ENCODE data around the gene ATP5F1D.
"Not testable (repeated sequence)": the region's sequence is repeated elsewhere in the genome, so short reads cannot be mapped to it uniquely, and the experiment has no call there.

ATP5F1D gene

GRCh38 chr19:1241417-1242095 lies at the start of gene ATP5F1D:
TSS of gene ATP5F1D (plus strand) at chr19:1241751. CDS start at chr19:1241851, 100 bp downstream.
- peak; percentile 95 for DNase-seq (ENCODE audit: low read depth)

DNA sequence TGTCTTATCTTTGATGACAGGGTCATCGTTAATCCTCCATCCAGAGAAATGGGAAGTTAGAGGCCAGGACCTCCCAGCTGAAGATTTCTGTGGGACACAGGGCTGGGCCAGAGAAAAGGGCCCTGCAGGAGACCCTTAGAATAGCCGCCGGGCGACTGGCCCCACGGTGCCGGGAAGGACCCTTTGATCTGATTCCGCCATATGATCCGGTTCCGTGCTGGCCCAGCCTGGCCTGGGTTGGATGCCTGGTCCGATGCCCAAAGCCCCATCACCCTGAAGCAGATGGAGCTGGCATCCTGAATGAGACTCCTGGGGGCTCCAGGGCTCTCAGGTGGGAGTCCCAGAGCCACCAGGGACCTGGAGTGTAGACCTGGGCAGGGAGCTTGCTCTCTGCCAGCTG lies 42.0 kb upstream of the ATP5F1D start:
- no peak for DNase-seq (ENCODE audit: low read depth)

DNA sequence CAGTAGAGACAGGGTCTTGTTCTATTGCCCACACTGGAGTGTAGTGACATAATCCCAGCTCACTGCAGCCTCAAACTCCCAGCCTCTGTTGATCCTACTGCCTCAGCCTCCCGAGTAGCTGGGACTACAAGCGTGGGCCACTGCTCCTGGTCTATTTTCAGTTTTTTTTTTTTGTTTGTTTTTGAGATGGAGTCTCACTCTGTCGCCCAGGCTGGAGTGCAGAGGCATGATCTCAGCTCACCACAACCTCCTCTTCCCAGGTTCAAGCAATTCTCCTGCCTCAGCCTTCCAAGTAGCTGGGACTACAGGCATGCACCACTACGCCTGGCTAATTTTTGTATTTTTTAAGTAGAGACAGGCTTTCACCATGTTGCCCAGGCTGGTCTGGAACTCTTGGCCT lies 40.9 kb upstream of the ATP5F1D start:
- not testable (repeated sequence) for DNase-seq (ENCODE audit: low read depth)

DNA sequence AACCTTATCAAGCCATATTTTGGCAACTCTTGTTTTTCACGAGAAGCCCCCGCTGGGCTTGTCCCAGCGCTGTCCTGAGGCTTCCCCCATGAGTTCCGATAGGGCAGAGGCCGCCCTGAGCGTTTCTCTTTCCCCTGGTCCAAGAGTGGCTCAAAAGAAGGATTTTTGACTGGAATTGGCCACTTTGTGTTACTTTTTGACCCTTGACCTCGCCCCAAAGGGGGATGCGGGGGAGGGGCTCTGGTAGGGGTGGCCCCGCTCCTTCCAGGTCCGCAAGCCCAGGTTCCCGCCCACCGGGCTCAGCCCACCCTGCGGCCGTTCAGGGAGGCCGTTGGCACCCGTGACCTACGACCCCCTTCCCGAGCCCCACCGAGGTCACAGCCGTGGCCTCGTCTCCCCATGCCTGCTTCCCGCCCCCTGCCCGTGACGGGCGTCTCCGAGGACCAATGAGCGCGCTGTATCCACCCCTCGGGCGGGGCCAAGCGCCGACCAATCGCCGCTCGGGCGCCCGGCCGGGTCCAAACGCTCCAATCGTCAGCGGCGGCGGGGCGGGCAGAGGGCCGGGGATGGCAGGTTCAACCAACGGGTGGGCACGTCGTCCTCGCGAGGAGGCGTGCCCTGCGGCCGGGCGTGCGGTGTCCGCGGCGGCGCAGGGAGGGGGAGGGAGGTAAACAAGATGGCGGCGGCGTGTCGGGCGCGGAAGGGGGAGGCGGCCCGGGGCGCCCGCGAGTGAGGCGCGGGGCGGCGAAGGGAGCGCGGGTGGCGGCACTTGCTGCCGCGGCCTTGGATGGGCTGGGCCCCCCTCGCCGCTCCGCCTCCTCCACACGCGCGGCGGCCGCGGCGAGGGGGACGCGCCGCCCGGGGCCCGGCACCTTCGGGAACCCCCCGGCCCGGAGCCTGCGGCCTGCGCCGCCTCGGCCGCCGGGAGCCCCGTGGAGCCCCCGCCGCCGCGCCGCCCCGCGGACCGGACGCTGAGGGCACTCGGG lies 36.1 kb upstream of the ATP5F1D start, which contains the start of gene STK11:
TSS of gene STK11 (plus strand) at position 665 of the 986 bp plus-strand sequence. CDS start 1,136 bp downstream, outside the sequence.
- DNase-seq (ENCODE audit: low read depth): peak; percentile 94

DNA sequence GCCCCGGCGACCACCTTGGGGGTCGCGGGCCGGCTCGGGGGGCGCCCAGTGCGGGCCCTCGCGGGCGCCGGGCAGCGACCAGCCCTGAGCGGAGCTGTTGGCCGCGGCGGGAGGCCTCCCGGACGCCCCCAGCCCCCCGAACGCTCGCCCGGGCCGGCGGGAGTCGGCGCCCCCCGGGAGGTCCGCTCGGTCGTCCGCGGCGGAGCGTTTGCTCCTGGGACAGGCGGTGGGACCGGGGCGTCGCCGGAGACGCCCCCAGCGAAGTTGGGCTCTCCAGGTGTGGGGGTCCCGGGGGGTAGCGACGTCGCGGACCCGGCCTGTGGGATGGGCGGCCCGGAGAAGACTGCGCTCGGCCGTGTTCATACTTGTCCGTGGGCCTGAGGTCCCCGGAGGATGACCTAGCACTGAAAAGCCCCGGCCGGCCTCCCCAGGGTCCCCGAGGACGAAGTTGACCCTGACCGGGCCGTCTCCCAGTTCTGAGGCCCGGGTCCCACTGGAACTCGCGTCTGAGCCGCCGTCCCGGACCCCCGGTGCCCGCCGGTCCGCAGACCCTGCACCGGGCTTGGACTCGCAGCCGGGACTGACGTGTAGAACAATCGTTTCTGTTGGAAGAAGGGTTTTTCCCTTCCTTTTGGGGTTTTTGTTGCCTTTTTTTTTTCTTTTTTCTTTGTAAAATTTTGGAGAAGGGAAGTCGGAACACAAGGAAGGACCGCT lies 35.2 kb upstream of the ATP5F1D start:
- DNase-seq (ENCODE audit: low read depth): no peak

DNA sequence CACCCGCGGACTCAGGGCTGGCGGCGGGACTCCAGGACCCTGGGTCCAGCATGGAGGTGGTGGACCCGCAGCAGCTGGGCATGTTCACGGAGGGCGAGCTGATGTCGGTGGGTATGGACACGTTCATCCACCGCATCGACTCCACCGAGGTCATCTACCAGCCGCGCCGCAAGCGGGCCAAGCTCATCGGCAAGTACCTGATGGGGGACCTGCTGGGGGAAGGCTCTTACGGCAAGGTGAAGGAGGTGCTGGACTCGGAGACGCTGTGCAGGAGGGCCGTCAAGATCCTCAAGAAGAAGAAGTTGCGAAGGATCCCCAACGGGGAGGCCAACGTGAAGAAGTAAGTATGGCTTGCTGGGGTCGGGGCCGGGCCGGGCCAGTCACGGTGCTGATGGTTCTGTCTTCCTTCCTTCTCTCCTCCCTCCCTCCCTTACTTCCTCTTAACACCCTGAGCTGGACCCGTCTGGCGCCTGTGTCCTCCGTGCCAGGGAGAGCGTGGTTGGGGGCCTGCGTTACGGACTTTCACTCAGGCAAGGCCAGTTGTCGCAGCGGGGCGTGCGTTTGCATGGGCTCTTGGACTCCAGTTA lies 34.6 kb upstream of the ATP5F1D start:
- DNase-seq (ENCODE audit: low read depth): peak; percentile 26

DNA sequence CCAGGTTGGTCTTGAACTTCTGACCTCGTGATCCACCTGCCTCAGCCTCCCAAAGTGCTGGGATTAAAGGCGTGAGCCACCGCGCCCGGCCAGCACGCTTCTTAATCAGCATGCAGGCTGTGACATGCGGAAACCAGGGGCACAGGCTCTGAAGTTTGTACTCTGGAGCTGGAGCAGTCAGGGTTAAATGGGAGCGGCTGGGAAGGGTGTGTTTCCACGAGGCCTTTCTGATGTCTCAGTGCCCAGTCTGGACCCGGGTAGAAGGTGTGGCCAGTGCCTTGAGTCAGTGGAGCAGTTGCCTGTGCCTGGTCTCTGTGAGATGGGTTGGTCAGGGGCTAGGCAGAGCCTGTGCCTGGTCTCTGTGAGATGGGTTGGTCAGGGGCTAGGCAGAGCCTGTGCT lies 32.7 kb upstream of the ATP5F1D start:
- peak; percentile 47 for DNase-seq (ENCODE audit: low read depth)

DNA sequence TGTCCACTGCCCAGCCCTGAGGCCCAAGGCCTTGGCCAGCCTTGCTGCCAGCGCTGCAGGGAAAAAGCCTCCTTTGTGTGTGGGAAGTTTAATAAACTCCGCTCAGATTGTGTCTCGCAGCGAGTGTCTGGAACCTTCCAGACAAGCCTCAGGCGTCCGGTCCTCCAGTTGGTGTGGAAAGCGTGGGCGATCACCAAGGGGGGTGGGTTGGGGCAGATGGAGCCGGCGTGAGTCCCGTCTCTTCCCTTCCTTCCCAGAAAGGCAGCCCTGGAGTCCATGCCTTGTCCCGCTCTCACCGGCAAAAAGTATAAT lies 31.4 kb upstream of the ATP5F1D start:
- no peak for DNase-seq (ENCODE audit: low read depth)

DNA sequence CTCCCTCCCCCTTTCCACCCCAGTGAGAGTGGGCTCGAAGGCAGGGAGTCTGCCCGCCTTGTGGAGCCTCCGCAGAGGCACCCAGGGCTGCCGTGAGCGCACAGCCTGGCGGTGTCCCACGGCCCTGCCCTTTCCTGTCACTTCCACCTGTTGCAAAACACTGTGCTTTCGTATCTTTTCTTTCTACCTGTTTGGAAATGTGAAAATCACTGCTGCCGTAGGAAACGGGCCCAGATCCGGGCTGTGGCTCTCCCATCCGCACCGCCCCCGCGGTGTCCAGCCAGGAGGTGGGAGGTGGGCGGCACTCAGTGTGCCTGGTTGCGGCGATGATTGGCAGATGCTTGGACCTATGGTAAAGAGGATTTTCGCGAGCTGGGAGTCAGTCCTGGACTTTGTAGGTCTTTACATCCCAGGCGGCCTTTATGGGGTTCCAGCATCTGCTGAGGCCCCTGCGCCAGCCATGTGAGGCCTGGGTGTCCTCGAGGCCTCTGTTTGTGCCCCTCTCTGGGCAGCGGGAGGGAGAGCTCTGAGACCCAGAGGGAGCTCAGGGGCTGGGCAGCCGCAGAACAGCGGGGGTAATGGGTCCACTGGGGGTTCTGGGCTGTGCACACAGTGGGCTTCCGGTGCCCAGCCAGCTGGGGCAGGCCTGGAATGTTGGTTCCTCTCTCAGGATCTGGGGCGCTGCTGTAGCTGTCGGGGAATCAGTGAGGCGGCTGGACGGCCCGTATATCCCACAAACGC lies 29.9 kb upstream of the ATP5F1D start:
- DNase-seq (ENCODE audit: low read depth): peak; percentile 86

DNA sequence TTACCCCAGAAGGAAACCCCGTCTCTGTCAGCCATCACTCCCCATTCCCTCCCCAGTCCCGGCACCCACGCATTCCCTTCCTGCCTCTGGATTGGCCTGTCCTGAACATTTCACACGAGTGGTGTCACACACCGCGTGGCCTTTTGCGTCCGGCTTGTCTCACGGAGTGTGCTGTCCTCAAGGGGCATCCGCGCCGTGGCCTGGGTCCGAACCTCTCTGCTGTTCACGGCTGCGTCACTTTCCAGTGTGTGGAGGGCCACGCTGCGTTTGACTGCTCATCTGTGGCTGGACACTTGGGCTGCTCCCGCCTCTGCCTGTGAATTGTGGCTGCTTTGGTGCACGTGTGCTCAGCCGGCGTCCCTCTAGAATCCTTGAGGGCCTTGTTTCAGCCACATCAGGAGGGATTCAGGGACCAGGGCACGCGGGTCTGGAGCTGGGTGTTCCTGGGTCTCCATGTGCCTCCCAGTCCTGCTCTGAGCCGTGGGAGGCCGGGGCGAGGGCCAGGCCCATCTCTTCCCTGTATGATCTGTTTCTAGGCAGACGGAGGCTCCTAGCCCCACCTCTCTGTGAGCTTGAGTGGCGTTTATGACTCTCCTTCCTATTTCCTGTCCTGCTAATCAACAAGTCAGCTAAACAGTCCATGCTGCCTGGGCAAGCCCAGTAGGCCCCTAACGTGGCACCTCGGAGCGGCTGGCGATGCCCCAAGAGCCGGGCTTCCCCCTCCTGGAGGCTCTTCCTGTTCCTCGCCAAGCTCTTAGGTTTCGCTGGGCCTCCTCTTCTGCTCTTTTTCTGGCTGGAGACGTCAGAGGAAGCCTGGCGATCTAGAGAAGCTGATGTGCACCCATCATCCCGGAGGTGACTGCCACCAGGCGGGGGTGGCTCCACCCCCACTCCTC lies 27.9 kb upstream of the ATP5F1D start:
- peak; percentile 90 for DNase-seq (ENCODE audit: low read depth)

- no peak for DNase-seq (ENCODE audit: low read depth)
Observed at GRCh38 chr19:1214299-1214861, 27.2 kb upstream of the ATP5F1D start.

DNA sequence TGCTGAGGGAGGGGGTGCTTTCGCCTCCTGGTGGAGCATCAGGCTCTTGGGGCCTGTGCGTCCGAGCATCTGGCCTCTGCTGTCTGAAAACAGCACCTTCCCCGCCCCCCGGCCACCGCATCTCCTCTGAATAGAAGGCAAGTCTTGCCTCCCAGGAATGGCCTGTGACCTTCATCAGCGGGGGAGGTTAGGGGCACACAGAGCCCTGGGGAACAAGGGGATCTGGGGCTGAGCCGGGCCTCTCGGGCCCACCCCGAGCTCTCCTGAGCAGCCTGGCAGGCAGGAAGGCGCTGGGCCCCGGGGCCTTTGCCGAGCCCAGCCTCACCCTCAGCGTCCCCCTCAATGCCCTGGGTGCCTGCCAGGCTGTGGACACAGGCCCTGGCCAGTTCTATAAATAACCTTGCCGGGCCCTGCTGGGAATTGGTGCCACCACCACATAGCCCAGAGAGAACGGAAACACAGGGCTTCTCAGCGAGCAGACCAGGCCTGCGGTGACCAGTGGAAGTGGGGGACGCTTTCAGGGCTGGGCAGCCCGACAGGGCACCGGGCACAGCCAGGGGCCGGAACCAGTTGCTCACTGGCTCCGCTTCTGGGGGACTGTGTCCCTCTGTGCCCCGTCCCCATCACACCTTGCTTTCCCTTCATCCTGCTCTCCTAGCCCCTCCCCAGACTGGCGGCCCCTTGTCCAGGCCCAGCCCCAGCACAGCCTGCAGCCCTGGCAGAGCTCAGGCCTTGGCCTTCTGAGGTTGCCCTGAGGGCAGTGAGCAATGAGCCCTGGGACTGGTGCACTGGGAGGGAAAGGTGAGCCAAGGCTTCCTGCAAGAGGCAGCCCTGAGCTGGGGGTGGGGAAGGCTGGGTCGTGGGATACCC lies 26.5 kb upstream of the ATP5F1D start:
- DNase-seq (ENCODE audit: low read depth): no peak

- DNase-seq (ENCODE audit: low read depth): no peak
Observed at GRCh38 chr19:1216756-1217155, 24.8 kb upstream of the ATP5F1D start.

- DNase-seq (ENCODE audit: low read depth): no peak
Observed at GRCh38 chr19:1217366-1217765, 24.2 kb upstream of the ATP5F1D start.

GRCh38 chr19:1218751-1219567 lies 22.6 kb upstream of the ATP5F1D start:
- no peak for DNase-seq (ENCODE audit: low read depth)

GRCh38 chr19:1219786-1220476 lies 21.6 kb upstream of the ATP5F1D start:
- DNase-seq (ENCODE audit: low read depth): no peak

GRCh38 chr19:1220477-1220930 lies 21.0 kb upstream of the ATP5F1D start:
- no peak for DNase-seq (ENCODE audit: low read depth)

Measured in amniotic epithelial cell (primary cell).